GM23338 (cell line): Measurements from ENCODE around the gene IL16. TPM values are rescaled to one million over a fixed set of nuclear protein-coding genes. Genes with fewer than 3 reads are reported as not detected.

Experiments
- ATAC-seq: fragments of 200-7000 bp; cut with Tn5 transposase; 3 replicates; pipeline ENCODE4 v1.9.1; 2020
- DNase-seq: peaks from one replicate; pipeline ENCODE4 v3.0.0-alpha.2; 2015; ENCODE audit warnings: low spot score
- H2AFZ ChIP-seq: fragments of 200-600 bp; sonication (generic); 2 replicates; pipeline ENCODE4 v1.8.0; 2016; ENCODE audit warnings: antibody characterized with exemption, mild to moderate bottlenecking, moderate library complexity
- H3F3A ChIP-seq: fragments of 200-600 bp; sonication (generic); replicated peaks from 2 replicates; pipeline ENCODE4 v1.8.0; 2017; ENCODE audit warnings: antibody characterized with exemption, mixed run types, low read depth
- H3K27ac ChIP-seq: fragments of 200-600 bp; sonication (generic); 2 replicates; pipeline ENCODE4 v1.6.1; 2016; ENCODE audit warnings: low read depth
- H3K27me3 ChIP-seq: fragments of 200-600 bp; sonication (generic); 2 replicates; pipeline ENCODE4 v1.8.0; 2016; ENCODE audit warnings: mild to moderate bottlenecking, mixed run types, moderate library complexity; ENCODE audit not compliant: insufficient read depth
- H3K36me3 ChIP-seq: fragments of 200-600 bp; sonication (generic); 2 replicates; pipeline ENCODE4 v1.8.0; 2016; ENCODE audit warnings: mild to moderate bottlenecking; ENCODE audit not compliant: insufficient read depth
- H3K4me1 ChIP-seq: fragments of 200-600 bp; sonication (generic); 2 replicates; pipeline ENCODE4 v1.8.0; 2016; ENCODE audit warnings: mild to moderate bottlenecking, moderate library complexity; ENCODE audit not compliant: insufficient read depth
- H3K4me2 ChIP-seq: fragments of 200-600 bp; sonication (generic); 2 replicates; pipeline ENCODE4 v1.7.1; 2017; ENCODE audit warnings: mixed run types
- H3K4me3 ChIP-seq: fragments of 200-600 bp; sonication (generic); 2 replicates; pipeline ENCODE4 v1.6.1; 2016; ENCODE audit warnings: mixed run types
- H3K79me2 ChIP-seq: fragments of 200-600 bp; sonication (generic); replicated peaks from 2 replicates; pipeline ENCODE4 v1.8.0; 2017; ENCODE audit warnings: mild to moderate bottlenecking; ENCODE audit not compliant: insufficient read depth
- H3K9me2 ChIP-seq: fragments of 200-600 bp; sonication (generic); 2 replicates; pipeline ENCODE4 v1.8.0; 2017; ENCODE audit not compliant: insufficient read depth
- H4K20me1 ChIP-seq: fragments of 200-600 bp; sonication (generic); replicated peaks from 2 replicates; pipeline ENCODE4 v1.8.0; 2017; ENCODE audit warnings: mild to moderate bottlenecking; ENCODE audit not compliant: insufficient read depth
- H3K27ac Mint-ChIP-seq: 2 replicates; pipeline ENCODE4 v1.8.0; 2020; ENCODE audit warnings: inconsistent platforms, mild to moderate bottlenecking, moderate library complexity, mixed read lengths
- H3K27me3 Mint-ChIP-seq: 3 replicates; pipeline ENCODE4 v1.8.0; 2022; ENCODE audit warnings: low read depth, mild to moderate bottlenecking, moderate library complexity, mixed read lengths, inconsistent platforms; ENCODE audit not compliant: insufficient read depth, poor library complexity
- H3K36me3 Mint-ChIP-seq: 3 replicates; pipeline ENCODE4 v1.8.0; 2021; ENCODE audit warnings: low read depth, mild to moderate bottlenecking, inconsistent platforms, moderate library complexity, mixed read lengths
- H3K4me1 Mint-ChIP-seq: 3 replicates; pipeline ENCODE4 v1.8.0; 2020; ENCODE audit warnings: mild to moderate bottlenecking, inconsistent platforms, mixed read lengths
- H3K4me3 Mint-ChIP-seq: 3 replicates; pipeline ENCODE4 v1.8.0; 2021; ENCODE audit warnings: moderate library complexity, mild to moderate bottlenecking, inconsistent platforms, mixed read lengths
- H3K9me3 Mint-ChIP-seq: 3 replicates; pipeline ENCODE4 v1.8.0; 2020; ENCODE audit warnings: moderate library complexity, mild to moderate bottlenecking, inconsistent platforms, mixed read lengths
- CREB1 ChIP-seq: fragments of 250-450 bp; sonication (Bioruptor Pico); IDR thresholded peaks from 2 replicates; pipeline ENCODE4 v1.5.0; 2020; ENCODE audit warnings: low read depth, mild to moderate bottlenecking, moderate library complexity
- EZH2phosphoT487 ChIP-seq: fragments of 200-600 bp; sonication (generic); IDR thresholded peaks from one replicate; pipeline ENCODE4 v1.8.1; 2018; ENCODE audit warnings: antibody characterized with exemption; ENCODE audit not compliant: unreplicated experiment
- JUNB ChIP-seq: IDR thresholded peaks from one replicate; pipeline ENCODE4 v1.6.1; 2016; ENCODE audit warnings: antibody characterized with exemption; ENCODE audit not compliant: unreplicated experiment
- POLR2AphosphoS5 ChIP-seq: IDR thresholded peaks from 2 replicates; pipeline ENCODE4 v1.6.1; 2016; ENCODE audit warnings: antibody characterized with exemption, low read depth
- STAT1 ChIP-seq: IDR thresholded peaks from one replicate; pipeline ENCODE4 v1.6.1; 2016; ENCODE audit warnings: antibody characterized with exemption; ENCODE audit not compliant: unreplicated experiment
- ZNF114 ChIP-seq: fragments of 250-450 bp; sonication (Bioruptor Pico); IDR thresholded peaks from 2 replicates; pipeline ENCODE4 v1.5.0; 2020; ENCODE audit warnings: mild to moderate bottlenecking, moderate library complexity
- ZNF331 ChIP-seq: fragments of 250-450 bp; sonication (Bioruptor Pico); IDR thresholded peaks from 2 replicates; pipeline ENCODE4 v1.5.0; 2020; ENCODE audit warnings: low read depth, mild to moderate bottlenecking, moderate library complexity
- polyA plus RNA-seq: library from polyadenylated mRNA; unstranded; fragments of >200 nt; fragmentation: Nextera tagmentation; extraction: Ambion mirVana; gene quantifications from 2 replicates; pipeline ENCODE4 v1.2.1, GENCODE V29; 2016
- total RNA-seq: library from RNA; depleted of rRNA; stranded (reverse); fragments of >200 nt; shearing (Covaris generic); gene quantifications from 2 replicates; pipeline ENCODE4 v1.2.3, GENCODE V29; 2014
- TF ChIP-seq, protein P1 (sequence below), 2 experiments: fragments of 200-600 bp in 1 of 2; sonication (generic) in 1 of 2; conservative IDR thresholded peaks; 2 replicates each; pipeline versions ENCODE4 v1.5.1 to v1.6.1; 2016 to 2017; ENCODE audit warnings: antibody characterized with exemption in 2 of 2, low read depth in 2 of 2, mild to moderate bottlenecking in 2 of 2, moderate library complexity in 1 of 2
- TF ChIP-seq, protein P2 (sequence below): IDR thresholded peaks from 2 replicates; pipeline ENCODE4 v1.6.1; 2016; ENCODE audit warnings: antibody characterized with exemption
- TF ChIP-seq, protein P3 (sequence below): fragments of 250-450 bp; sonication (Bioruptor Pico); IDR thresholded peaks from 2 replicates; pipeline ENCODE4 v1.5.0; 2020; ENCODE audit warnings: mild to moderate bottlenecking, moderate library complexity
- TF ChIP-seq, protein P4 (sequence below): IDR thresholded peaks from one replicate; pipeline ENCODE4 v1.6.1; 2018; ENCODE audit warnings: antibody characterized with exemption; ENCODE audit not compliant: unreplicated experiment

The IL16 gene
- total and polyA plus RNA-seq, 2 experiments from 2014 or later = 0.29 TPM; not detected in 1

DNA sequence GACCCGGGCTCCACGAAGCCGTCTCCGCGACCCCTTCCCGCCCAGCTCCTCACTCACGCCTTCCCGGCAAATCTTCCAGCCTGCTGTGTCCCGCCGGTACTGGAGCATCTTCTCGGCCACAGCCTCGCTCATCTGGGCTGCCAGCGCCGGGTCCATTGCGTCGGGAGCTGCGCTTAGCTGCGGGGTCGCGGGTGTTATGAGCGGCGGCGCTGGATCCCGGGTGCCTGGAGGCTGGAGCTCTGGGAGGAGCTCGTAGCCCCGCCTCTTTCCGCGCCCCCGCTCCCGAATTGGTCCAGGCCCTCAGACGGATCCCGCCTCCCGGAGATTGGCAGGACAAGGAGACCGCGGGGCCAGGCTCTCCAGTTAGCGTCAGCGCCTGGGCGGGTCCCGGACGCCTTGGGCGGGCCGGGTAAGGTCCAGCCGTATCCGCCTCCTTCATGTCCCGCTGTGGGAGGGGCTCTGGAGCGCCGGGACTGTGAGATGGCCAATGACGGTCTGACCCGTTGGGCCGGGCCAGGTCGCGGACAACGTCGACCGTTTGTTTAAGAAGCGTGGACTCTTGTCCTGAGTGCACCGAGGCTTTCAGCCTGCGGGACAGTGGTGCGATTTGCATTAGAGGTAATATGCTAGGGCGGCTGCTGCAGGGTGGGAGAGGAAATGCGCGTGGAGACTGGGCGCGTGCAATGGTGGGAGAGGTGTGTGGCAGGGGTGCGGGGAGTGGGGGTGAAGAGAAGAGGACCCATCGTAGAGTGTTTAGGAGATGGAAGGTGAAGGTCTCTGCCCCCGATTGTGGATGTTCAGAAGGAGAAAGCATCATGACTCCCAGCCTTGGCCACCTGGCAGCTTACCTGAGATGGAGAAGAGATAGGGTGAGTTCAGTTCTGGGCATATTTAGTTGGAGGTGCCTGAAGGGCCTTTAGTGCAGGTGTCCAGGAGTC, 127.5 kb downstream of the IL16 start, which contains the start of gene STARD5:
TSS of gene STARD5 (minus strand) at position 198 of the 938 bp plus-strand sequence. CDS start at position 156, 42 bp downstream.
- H3K4me1 Mint-ChIP-seq = peaks cover 10% of the 10 kb centered on the region; the same call in 1 of the 3 replicates
- H3K27ac ChIP-seq = no peak within 1 kb of the TSS
- peak within 1 kb of the TSS; percentile 90 for H3K27ac Mint-ChIP-seq
- no peaks in the 10 kb centered on the region for H3K4me1 ChIP-seq
- ATAC-seq = peak; percentile 99
- peak within 1 kb of the TSS; percentile 99 for H3K4me3 Mint-ChIP-seq
- H3K27me3 Mint-ChIP-seq = peaks cover 7% of the 10 kb centered on the region
- H3F3A ChIP-seq = no peaks in the 10 kb centered on the region
- H3K4me2 ChIP-seq = peak within 1 kb of the TSS; percentile 89
- TF ChIP-seq ZNF114 (CRISPR knock-in tag) (no peak), EZH2phosphoT487 (no peak), JUNB (no peak), POLR2AphosphoS5 (peak; percentile 90), ZNF331 (no peak), CREB1 (CRISPR knock-in tag) (peak; percentile 82), STAT1 (no peak)
- TF ChIP-seq, protein P1, sequence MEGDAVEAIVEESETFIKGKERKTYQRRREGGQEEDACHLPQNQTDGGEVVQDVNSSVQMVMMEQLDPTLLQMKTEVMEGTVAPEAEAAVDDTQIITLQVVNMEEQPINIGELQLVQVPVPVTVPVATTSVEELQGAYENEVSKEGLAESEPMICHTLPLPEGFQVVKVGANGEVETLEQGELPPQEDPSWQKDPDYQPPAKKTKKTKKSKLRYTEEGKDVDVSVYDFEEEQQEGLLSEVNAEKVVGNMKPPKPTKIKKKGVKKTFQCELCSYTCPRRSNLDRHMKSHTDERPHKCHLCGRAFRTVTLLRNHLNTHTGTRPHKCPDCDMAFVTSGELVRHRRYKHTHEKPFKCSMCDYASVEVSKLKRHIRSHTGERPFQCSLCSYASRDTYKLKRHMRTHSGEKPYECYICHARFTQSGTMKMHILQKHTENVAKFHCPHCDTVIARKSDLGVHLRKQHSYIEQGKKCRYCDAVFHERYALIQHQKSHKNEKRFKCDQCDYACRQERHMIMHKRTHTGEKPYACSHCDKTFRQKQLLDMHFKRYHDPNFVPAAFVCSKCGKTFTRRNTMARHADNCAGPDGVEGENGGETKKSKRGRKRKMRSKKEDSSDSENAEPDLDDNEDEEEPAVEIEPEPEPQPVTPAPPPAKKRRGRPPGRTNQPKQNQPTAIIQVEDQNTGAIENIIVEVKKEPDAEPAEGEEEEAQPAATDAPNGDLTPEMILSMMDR (conservative IDR thresholded peaks at IDR 0.05; ENCODE audit: low read depth in 2 of 2) = no peak
- TF ChIP-seq, protein P2, sequence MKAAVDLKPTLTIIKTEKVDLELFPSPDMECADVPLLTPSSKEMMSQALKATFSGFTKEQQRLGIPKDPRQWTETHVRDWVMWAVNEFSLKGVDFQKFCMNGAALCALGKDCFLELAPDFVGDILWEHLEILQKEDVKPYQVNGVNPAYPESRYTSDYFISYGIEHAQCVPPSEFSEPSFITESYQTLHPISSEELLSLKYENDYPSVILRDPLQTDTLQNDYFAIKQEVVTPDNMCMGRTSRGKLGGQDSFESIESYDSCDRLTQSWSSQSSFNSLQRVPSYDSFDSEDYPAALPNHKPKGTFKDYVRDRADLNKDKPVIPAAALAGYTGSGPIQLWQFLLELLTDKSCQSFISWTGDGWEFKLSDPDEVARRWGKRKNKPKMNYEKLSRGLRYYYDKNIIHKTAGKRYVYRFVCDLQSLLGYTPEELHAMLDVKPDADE = no peak
- TF ChIP-seq, protein P3, sequence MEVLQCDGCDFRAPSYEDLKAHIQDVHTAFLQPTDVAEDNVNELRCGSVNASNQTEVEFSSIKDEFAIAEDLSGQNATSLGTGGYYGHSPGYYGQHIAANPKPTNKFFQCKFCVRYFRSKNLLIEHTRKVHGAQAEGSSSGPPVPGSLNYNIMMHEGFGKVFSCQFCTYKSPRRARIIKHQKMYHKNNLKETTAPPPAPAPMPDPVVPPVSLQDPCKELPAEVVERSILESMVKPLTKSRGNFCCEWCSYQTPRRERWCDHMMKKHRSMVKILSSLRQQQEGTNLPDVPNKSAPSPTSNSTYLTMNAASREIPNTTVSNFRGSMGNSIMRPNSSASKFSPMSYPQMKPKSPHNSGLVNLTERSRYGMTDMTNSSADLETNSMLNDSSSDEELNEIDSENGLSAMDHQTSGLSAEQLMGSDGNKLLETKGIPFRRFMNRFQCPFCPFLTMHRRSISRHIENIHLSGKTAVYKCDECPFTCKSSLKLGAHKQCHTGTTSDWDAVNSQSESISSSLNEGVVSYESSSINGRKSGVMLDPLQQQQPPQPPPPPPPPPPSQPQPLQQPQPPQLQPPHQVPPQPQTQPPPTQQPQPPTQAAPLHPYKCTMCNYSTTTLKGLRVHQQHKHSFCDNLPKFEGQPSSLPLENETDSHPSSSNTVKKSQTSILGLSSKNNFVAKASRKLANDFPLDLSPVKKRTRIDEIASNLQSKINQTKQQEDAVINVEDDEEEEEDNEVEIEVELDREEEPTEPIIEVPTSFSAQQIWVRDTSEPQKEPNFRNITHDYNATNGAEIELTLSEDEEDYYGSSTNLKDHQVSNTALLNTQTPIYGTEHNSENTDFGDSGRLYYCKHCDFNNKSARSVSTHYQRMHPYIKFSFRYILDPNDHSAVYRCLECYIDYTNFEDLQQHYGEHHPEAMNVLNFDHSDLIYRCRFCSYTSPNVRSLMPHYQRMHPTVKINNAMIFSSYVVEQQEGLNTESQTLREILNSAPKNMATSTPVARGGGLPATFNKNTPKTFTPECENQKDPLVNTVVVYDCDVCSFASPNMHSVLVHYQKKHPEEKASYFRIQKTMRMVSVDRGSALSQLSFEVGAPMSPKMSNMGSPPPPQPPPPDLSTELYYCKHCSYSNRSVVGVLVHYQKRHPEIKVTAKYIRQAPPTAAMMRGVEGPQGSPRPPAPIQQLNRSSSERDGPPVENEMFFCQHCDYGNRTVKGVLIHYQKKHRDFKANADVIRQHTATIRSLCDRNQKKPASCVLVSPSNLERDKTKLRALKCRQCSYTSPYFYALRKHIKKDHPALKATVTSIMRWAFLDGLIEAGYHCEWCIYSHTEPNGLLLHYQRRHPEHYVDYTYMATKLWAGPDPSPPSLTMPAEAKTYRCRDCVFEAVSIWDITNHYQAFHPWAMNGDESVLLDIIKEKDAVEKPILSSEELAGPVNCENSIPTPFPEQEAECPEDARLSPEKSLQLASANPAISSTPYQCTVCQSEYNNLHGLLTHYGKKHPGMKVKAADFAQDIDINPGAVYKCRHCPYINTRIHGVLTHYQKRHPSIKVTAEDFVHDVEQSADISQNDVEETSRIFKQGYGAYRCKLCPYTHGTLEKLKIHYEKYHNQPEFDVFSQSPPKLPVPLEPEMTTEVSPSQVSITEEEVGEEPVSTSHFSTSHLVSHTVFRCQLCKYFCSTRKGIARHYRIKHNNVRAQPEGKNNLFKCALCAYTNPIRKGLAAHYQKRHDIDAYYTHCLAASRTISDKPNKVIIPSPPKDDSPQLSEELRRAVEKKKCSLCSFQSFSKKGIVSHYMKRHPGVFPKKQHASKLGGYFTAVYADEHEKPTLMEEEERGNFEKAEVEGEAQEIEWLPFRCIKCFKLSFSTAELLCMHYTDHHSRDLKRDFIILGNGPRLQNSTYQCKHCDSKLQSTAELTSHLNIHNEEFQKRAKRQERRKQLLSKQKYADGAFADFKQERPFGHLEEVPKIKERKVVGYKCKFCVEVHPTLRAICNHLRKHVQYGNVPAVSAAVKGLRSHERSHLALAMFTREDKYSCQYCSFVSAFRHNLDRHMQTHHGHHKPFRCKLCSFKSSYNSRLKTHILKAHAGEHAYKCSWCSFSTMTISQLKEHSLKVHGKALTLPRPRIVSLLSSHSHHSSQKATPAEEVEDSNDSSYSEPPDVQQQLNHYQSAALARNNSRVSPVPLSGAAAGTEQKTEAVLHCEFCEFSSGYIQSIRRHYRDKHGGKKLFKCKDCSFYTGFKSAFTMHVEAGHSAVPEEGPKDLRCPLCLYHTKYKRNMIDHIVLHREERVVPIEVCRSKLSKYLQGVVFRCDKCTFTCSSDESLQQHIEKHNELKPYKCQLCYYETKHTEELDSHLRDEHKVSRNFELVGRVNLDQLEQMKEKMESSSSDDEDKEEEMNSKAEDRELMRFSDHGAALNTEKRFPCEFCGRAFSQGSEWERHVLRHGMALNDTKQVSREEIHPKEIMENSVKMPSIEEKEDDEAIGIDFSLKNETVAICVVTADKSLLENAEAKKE (CRISPR knock-in tag) = no peak
- TF ChIP-seq, protein P4, sequence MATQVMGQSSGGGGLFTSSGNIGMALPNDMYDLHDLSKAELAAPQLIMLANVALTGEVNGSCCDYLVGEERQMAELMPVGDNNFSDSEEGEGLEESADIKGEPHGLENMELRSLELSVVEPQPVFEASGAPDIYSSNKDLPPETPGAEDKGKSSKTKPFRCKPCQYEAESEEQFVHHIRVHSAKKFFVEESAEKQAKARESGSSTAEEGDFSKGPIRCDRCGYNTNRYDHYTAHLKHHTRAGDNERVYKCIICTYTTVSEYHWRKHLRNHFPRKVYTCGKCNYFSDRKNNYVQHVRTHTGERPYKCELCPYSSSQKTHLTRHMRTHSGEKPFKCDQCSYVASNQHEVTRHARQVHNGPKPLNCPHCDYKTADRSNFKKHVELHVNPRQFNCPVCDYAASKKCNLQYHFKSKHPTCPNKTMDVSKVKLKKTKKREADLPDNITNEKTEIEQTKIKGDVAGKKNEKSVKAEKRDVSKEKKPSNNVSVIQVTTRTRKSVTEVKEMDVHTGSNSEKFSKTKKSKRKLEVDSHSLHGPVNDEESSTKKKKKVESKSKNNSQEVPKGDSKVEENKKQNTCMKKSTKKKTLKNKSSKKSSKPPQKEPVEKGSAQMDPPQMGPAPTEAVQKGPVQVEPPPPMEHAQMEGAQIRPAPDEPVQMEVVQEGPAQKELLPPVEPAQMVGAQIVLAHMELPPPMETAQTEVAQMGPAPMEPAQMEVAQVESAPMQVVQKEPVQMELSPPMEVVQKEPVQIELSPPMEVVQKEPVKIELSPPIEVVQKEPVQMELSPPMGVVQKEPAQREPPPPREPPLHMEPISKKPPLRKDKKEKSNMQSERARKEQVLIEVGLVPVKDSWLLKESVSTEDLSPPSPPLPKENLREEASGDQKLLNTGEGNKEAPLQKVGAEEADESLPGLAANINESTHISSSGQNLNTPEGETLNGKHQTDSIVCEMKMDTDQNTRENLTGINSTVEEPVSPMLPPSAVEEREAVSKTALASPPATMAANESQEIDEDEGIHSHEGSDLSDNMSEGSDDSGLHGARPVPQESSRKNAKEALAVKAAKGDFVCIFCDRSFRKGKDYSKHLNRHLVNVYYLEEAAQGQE = no peak
- no peaks in the 10 kb centered on the region for H3K36me3 Mint-ChIP-seq
- H3K4me3 ChIP-seq = peak within 1 kb of the TSS; percentile 88
- peak; percentile 99 for DNase-seq
- H3K27me3 ChIP-seq = no peaks in the 10 kb centered on the region
- H3K9me2 ChIP-seq = no peaks in the 10 kb centered on the region
- H3K79me2 ChIP-seq = no peaks in the 10 kb centered on the region
- peak within 1 kb of the TSS; percentile 100 for H2AFZ ChIP-seq
- H4K20me1 ChIP-seq = no peaks in the 10 kb centered on the region
- no peaks in the 10 kb centered on the region for H3K36me3 ChIP-seq
- H3K9me3 Mint-ChIP-seq = no peaks in the 10 kb centered on the region; the same call in 2 of the 3 replicates
